NCI-H2196 (cell line): ENCODE measurements around the gene HOGA1.
"Not testable (repeated sequence)": the region's sequence is repeated elsewhere in the genome, so short reads cannot be mapped to it uniquely, and the experiment has no call there.

Source experiments
- DNase-seq: peaks from one replicate; lab custom pipeline; 2025; ENCODE audit not compliant: unreplicated experiment; lab: John Stamatoyannopoulos, UW

HOGA1 gene

DNA sequence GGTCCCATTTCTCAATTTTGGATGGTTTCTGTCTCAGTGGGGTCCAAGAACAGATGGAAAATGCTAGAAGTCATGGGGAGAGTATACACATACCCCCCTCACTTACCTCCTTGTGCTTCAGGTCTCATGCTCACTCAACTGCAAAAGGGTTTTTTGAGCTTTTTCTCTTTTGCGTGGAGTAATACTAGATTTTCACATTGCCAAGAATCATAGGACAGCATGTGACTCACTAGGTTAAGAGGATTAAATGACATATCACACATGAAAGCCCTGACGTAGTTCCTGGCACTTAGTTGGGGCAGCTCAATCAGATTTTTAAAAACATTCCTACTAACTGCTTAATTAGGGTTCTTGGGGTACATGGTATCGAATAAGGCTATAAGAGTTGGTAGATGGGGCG is 60.7 kb downstream of the HOGA1 start:
- DNase-seq = no peak

GRCh38 chr10:97647556-97647955 is 63.4 kb downstream of the HOGA1 start:
- DNase-seq = no peak

- DNase-seq = peak; percentile 40
Observed at GRCh38 chr10:97648562-97649404, 64.6 kb downstream of the HOGA1 start.

- DNase-seq = not testable (repeated sequence)
Observed at GRCh38 chr10:97649405-97649750, 65.2 kb downstream of the HOGA1 start.

- DNase-seq = no peak
Observed at GRCh38 chr10:97650726-97651125, 66.5 kb downstream of the HOGA1 start.

- no peak for DNase-seq
Observed at GRCh38 chr10:97651773-97652172, 67.6 kb downstream of the HOGA1 start.

DNA sequence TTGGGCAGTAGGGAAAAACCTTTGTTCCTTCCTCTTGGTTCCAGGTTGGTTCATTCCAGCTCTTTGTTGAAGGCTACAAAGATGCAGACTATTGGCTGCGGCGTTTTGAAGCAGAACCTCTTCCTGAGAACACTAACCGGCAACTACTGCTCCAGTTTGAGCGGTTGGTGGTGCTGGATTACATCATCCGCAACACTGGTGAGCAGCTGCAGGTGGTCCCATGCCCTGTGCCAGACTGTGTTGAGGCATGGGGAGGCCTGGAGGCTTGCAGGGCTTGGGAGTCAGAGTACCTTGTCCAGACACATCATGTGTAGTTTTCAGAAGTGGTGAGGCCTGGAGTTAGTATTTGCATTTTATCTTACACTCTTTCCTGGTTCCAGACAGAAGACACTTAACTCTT is 72.6 kb downstream of the HOGA1 start:
- DNase-seq = no peak

DNA sequence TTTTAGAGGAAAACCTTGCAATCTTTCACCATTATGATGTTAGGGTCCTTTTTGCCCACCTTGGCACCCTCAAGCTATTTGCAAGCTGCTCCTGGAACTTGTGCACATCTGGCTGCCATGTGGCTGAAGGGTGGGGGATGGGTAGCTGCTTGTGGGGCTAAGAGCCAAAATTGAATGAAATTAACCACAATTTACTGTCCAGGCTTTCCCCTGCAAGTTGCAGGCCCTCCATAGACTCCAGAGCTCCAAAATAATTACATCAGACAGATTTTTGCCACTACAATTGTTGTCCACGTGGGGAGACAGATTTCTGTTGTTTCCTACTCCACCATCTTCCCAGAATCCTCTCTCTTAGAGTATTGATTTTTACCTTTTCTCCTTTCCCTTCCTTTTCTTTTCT is 75.4 kb downstream of the HOGA1 start:
- no peak for DNase-seq
